LoVo (cell line): ENCODE data around the gene RBBP8NL.

Source experiments
- DNase-seq: peaks from one replicate; pipeline ENCODE4 v3.0.0-alpha.2; 2016; ENCODE audit warnings: low spot score

The RBBP8NL gene

DNA sequence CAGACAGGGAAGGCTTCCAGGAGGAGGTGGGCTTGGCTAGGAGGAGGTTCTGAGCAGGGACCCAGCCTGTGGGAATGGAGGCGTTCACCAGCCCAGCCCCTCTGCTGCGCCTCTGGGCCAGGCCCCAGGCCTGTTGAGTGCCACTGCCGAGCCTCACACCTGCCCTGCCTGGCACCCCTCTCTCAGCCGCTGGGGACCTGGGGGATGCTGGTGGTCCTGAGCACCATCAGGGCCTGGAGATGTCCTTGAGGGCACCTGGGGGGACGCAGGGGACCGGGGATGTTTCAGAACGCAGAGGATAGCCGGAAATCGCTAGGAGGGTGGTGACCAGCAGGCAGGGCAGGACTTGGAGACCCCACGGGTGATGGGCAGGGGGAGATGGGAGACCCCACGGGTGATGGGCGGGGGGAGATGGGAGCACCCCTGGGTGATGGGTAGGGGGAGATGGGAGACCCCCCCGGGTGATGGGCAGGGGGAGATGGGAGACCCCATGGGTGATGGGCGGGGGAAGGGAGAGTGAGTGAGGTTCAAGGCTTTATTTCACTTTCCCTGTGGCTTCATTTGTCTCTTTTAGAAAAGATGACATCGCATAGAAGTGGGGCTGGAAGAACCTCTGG, 35.7 kb upstream of the RBBP8NL start:
- DNase-seq = no peak

DNA sequence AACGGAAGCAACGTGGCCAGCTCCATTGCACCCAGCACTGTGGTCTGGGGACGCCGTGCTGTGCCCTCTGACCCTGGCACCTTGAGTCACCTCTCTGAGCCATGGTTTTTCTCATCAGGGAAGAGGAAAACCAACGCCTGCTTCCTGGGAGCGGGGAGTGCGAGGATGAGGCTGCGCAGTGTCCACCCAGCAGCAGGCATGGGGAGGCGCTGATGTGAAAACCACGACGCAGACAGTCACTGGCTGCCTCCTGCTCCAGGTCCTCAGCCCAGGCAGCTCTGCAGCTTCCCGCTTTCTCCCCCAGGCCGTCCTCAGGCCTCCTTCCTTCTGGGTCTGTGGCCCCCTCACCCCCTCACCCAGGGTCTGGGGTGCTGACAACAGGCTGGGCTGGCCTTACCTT, 34.5 kb upstream of the RBBP8NL start:
- DNase-seq = no peak

DNA sequence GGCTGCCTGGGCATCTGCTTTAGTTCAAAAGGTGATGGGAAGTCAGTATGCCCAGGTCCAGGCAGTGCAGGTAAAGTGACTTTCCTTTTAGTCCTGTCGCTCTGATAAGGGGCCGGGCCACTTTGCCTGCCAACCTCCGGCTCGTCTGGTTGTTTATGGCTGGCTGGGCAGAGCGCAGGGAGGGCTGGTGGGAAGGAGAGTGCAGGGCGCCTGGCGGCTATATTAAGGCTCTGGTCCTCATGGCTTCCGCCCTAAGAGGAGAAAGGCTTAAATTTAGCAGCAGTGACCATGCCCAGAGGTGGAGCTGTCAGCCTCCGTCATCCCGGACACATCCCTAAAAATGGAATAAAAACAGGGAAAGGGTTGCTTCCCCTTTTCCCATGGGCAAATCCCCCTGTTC, 33.8 kb upstream of the RBBP8NL start:
- no peak for DNase-seq

DNA sequence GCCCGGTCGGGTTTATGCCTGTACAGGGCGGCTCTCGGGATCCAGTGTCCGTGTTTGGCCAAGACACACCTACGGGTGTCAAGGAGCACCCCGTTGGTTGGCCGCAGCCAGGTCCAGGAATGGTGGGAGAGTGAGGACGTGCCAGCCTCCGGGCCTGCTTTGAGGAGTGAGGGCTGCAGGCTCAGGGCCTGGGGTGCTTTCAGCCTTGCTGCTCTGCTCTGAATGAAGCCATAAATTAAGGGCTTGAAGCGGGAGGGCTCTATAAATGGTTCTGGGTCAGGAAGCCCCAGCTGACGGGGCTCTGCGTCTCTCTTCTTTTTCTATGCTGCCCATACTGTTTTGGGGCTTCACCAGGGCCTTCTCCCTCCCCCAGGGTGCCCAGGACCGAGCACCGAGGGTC, 33.3 kb upstream of the RBBP8NL start:
- no peak for DNase-seq

DNA sequence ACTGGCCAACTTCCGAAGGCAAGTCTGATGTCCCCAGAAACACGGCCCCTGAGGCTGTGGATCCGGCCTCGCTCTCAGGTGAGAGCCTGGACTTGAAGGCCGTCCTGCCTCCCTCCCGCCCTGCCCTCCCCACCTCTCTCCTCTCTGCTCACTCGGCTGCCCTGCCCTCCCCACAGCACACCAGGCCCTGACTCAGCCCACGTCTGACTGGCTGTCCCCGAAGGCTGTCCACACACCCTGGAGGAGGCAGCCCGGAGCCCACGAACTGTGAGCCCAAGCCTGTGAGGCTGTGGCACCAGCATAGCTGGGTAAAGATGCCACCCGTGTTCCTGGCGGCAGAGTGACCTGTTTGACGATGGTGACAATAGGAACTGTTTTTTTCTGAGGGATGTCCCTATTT, 32.1 kb upstream of the RBBP8NL start:
- DNase-seq = no peak

DNA sequence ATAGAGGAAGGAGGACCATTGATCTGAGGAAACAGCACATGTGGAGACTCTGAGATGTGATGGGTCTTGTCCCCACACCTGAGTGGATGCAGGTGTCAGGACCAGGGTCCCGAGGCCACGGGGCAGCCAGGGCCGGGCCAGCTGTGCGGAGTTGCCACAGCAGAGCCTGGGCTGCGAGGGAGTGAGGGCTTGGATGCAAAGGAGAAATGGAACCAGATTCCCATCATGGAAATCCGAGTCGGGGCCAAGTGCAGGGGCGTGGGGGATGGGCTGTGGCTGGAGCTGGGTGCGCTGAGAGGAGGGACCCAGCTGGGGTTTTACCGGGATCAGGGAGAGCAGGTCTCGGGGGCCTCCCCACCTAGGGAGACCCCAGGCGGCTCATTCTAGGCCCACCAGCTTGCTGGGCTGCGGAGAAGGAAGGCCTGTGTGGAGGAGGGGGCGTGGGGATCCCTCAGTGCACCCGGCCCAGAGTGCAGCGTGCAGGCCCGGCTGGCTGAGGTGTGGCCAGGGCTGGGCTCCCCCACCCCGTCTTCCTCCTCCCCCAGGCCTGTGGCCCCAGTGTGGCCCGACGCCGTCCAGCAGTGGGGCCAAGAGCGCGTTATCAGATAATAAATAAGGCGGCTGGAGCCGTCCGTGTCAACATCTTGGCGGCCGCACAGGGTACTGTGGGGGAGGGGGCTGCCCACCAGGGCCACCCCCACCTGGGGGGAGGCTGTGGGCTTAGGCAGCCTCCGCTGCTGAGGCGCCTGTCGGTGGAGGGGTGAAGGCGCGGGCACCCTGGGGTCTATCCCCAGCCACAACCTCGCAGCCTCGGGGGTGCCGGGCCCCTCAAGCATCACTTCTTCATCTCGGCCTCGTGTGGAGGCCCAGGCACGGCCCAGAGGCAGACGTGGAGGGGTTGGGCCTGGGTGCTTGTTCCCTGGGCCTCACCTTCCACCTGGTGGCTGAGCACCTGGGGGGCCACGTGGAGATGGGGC, 31.2 kb upstream of the RBBP8NL start:
- no peak for DNase-seq

DNA sequence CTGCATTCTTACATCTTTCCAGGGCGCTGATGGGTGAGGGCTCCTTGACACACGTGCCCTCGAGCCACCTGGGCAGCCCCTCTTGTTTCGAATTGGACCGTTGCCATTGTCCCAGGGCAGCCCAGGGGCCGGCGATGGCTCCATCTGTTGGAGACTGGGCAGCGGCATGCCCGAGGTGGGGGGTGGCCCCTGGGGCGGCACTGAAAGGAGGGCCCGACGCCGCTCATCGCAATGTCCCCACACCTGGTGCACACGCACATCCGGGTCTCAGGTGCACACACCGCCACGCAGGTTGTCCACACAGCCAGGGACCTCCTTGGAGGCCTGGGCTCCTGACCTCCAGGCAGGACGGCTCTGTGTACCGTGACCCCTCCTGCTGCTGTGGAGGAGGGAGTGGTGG, 30.5 kb upstream of the RBBP8NL start:
- DNase-seq = no peak

DNA sequence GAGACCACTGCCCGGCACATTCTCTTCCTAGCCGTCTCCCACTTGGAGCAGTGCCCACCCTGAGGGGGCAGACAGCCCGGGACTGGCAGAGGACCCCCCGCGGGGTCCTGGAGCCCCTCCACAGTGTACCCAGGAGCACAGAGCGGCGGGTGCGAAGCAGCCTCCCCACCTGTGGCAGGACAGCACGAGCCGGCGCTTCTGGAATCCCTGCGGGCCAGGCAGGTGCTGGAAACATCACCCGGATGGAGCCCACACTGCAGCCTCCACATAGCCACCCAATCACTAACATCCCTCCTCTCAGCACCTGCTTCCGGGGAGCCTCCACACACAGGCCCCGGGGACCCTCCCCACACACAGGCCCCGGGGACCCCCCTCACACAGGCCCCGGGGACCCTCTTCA, 29.8 kb upstream of the RBBP8NL start:
- no peak for DNase-seq

DNA sequence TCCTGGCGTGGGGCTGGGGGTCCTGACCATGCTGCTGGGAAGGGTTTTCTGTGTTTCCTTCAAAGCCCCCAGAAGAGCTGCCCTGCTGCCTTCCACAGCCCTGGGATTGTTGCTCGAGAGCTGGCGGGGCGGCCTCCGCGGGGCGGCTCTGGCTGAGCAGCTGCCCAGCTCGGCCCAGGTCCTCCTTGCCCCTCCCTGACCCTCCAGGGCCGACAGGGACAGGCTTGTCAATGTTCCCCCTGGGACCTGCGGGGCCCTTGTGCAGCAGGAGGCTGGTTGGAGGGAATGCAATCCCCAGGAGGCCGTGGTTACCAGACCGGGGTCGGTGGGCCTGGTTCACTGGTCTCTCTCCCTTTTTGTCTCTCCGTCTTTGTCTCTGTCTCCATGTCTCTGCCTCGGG, 28.6 kb upstream of the RBBP8NL start:
- no peak for DNase-seq

DNA sequence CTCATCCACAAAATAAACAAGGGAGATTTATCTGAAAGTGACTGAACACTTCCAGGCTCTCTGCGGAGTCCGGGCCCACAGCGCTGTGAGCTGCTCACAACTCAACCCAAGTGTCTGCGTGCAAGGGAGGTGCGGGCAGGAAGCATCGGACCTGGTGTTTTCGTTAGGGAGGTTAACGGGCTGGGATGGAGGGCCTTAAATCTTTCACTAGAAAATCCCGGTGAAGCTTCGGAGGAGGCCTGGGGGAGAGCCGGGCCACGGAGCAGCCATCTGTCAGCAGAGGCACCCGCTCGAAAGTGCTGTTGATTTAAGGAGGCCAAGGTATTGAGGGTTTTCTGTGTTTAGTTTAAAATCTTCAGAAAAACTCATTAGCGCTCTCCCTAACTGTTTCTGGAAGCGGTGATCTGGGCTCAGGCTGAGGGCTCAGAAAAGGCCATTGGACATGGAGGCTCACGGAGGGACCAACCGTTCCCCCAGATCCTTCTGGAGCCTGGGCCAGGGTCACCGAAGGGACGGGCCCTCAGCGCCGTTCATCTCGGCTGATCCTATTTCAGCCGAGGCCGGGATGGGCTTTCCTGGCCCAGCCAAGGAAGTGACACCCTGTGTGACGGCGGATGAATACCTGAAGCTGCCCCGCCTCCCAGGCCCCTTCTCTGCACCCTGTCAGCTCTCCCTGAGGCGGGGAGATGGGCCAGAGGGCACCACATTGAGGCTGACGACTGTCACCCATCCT, 27.7 kb upstream of the RBBP8NL start:
- DNase-seq = no peak

DNA sequence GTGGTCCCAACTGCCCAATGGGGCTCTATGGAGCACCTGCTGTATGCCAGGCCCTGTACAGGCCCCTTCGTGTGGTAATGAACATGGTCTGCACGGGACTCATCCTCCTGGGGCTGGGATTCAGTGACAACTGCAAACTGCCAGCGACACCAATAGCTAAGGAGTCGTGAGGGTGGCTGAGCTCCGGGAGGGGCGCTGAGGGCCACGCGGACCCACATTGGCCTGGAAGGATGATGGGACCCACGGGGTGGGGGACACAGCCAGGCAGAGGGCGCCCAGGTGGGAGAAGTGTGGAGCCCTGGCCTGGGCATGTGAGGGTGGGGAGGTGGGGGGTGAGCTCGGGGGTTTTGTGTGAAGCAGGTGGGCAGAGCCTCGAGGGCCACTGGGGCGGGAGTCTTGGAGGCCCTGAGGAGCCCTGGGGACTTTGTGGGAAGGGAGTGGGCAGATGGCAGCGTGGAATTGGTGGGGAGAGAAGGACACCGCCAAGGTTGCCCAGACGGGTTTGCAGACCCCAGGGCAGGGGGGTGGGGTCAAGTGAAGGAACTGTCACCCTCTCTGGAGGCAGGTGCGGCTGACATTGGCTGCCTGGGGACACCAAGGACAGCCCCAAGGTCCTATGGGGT, 26.0 kb upstream of the RBBP8NL start:
- no peak for DNase-seq

DNA sequence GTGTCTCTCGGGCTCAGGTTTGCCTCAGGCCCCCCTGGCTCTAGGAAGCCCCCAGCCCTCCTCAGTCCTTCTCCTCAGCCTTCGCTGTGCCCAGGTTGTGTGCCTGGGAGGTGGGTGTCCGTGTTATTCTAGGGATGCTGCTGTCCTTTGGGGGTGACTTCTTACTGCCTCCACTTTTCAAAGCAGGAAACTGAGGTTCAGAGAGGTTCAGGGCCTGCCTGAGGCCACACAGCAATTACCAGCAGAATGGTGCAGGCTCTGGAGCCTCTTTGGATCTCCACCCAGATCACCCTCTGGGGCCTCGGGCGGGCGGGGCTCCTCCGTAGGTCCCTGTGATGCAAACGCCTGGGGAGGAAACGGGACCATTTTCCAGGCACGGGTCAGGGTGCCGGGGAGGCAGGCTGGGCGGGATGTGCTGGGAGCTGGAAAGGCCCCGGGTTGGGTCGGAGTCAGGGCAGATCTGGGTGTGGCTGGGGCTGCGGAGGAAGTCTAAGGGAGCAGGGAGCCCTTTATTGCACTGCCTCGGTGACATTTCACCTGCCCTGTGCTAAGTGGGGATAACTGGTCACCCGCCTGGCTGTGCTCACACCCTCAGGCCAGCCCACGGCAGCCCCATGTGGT, 25.2 kb upstream of the RBBP8NL start:
- DNase-seq = no peak

DNA sequence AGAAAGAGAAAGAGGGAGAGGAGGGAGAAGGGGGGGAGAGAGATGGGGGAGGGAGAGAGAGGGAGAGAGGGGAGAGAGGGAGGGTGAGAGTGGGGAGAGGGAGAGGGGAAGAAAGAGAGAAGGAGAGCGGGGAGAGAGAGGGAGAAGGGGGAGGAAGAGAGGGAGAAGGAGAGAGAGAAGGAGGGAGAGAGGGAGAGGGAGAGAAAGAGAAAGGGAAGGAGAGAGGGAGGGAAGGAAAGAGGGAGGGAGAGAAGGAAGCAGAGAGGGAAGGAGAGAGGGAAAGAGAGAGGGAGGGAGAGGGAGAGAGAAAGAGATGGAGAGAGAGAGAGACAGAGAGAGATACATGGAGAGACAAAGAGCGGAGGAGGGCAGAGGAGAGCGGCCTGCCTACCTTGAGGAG, 24.6 kb upstream of the RBBP8NL start:
- DNase-seq = no peak

DNA sequence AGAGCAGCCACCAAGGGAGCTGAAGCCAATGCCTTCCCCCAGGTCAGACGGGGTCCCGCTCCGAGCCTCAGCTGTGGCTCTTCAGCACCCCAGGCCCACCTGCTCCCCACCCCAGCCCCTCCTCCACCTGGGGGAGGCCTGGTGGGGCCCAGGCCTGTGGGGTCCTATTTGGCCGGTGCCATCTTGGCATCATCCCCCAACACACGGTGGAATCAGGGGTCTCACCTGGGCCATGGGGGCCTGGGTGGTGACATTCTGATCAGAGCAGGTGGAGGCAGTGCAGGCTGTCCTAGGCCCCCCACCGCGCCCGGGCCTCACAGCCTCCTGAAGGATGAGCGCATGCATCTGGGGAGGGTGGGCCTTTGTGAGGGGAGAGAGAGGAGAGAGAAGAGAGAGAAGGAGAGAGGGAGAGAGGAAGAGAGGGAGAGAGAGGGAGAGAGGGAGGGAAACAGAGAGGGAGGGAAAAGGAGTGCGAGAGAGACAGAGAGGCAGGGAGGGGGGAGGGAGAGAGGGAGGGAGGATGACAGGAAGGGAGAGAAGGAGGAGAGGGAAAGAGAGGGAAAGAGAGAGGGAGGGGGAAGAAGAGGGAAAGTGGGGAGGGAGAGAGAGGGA, 23.9 kb upstream of the RBBP8NL start:
- DNase-seq = no peak

DNA sequence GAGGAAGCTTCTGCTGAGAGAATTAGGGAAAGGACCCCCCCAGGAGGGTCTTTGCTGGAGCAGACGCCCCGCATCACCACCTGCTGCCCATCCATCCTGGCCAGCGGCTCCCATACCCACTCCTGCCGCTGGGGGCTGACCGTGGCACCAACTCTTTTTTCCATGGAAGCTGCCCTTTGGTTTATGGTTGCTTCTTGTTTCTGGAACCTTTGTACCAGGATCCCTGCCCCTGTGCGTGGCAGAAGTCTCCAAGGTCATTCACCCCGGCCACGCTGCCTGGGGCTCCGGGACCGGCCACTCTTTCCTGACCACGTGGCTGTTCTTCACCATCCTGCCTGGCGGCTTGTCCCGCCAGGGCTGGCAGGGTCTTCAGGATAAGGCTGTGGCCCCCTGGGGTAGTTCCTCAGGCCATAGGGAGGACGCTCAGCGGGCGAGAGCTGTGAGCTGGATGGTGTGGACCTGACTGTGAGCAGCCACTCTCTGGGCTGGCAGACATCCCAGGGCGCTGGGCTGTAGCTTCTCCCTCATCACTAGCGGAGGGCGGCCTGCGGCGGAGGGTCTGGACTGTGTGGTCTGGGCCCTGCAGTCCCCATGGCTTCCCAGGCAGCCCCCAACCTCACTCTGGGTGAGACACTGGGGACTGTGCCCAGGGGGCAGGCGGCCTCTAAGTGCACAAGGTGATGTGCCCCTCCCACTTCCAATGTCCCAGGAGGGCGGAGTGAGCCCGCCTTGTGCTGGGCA, 22.8 kb upstream of the RBBP8NL start:
- no peak for DNase-seq

DNA sequence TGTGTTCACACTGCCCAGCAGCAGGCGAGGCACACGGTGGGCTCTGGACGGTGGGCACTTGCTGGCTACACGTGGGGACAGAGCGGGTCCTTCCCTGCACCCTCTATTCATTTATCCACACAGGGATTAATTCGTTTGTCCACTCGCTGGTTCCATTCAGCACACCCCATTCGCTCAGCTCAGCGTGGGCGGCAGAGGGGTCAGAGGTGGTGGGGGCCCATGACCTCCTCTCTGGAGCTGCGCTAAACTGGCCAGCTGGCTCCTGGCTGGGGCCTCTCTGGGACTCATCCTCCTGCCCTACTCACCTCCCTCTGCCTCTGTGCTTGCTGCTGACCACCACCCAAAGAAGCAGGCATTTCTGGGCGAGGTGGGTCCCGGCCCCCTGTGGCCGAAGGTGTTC, 21.4 kb upstream of the RBBP8NL start:
- DNase-seq = no peak

DNA sequence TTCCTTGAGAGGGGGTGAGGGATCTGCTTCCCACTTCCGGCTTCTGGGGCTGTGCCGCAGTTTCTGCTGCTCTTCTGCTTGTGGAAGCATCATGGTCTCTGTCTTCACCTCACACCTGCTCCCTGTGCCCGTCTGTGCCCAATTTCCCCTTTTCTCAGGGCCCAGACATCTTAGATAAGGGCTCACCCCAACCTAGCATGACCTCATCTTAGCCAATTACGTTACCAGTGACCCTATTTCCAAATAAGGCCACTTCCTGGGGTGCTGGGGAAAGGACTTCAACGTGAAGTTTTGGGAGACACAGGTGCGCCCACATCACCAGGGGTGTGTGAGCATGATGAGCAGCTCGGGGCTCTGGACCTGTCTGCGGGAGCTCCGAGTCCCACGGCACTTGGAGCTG, 20.7 kb upstream of the RBBP8NL start:
- DNase-seq = no peak

DNA sequence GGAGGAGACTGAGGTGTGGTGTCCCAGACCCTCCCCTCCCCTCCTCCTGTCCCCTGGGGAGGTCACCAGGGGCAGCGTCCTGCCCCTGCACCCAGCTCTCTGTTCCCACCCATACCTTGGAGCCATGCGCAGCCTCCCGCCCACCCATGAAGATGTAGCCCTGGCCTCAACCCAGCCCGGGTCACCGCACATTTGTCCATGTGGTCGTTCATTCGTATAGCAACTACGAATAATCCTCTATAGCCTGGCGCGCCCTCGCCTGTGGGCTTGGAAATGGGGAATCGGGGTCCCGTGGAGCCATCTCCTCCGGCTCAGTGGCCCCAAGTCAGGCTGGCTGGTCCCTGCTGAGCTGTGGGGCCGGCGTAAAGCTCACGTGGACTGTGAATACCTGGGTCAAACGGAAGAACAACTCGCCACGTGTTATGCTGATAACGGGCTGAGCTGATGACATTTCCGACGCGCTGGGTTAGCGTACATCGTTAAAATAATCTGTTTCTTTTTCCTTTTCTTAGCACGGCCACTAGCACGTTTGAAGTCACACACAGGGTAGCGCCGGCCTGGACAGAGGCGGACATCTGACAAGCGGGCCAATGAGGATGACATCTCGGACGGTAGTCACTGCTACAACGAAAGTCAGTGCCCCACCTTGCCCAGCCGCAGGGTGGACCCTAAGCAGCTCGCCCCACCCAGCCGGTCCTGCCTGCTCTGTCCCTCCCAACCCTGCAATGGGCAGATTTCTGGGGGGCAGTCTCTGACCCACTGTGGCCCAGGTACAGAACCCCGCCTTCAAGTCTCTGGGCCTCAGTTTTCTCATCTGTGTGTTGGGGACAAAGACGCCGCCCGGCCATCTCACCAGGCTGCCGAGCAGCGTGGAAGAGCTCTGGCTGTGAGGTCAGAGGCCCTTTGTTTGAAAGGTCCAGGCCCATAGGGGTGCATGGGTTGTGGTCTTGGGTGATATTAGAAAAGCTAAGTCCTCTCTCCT, 19.8 kb upstream of the RBBP8NL start:
- DNase-seq = no peak

DNA sequence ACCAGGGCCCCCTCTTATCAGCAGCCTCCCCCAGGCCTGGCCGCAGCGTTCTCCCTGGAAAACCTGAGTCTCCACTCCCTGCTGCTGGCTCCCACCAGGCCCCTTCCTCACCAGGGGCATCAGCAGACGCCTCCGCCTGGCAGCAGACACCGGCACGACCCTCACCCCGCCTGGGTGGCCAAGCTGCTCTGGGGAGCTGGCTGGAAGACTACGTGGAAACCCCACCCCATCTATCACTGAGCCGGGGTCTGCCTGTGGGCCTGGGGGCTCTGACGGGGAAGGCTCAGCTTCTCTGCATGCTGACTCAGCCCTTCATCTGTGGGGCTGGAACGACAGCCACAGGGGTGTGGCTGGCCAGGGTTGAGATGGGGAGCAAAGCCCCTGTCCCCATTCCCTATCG, 19.1 kb upstream of the RBBP8NL start:
- DNase-seq = no peak
